CD4-positive, alpha-beta T cell treated with Interleukin-1 beta for 1 hour (primary cell): ENCODE measurements around the gene SLC66A2.
A peak's percentile ranks its signal among the peaks of the same experiment; 100 is the strongest.

Source experiments
- DNase-seq, 2 donors: peaks; one replicate each; pipeline ENCODE4 v3.0.0-alpha.2; 2020 to 2022

Gene SLC66A2

GRCh38 chr18:79864006-79864725 lies 87.3 kb downstream of the SLC66A2 start:
- DNase-seq: no peak

DNA sequence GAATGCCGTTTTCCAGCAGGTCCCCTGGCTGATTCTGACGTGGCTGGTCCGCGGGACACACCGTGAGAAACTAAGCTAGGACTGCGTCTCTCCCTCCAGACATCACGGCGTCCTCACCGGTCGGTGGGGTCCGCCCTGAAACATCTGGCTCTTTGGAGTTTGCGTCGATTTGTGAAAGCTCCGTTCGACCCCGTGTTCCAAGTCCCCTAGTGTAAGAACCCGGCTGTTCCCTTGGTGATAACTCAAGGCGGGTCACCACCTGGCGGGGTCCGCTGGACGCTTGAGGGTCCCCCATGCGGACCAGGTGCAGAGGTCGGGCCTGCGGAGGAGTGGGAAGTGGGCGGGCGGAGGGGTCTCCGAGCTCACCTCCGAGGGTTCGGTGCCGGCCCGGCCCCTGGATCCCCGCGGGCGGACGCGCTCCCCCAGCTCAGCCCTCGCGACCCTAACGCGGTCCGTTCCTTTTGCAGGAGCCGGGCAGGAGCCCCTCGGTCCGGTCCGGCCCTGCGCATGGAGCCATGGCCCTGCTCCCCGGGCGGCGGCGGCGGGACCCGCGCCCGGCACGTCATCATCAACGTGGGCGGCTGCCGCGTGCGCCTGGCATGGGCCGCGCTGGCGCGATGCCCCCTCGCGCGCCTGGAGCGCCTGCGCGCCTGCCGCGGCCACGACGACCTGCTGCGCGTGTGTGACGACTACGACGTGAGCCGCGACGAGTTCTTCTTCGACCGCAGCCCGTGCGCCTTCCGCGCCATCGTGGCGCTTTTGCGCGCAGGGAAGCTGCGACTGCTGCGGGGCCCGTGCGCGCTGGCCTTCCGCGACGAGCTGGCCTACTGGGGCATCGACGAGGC lies 88.1 kb downstream of the SLC66A2 start:
- no peak for DNase-seq

DNA sequence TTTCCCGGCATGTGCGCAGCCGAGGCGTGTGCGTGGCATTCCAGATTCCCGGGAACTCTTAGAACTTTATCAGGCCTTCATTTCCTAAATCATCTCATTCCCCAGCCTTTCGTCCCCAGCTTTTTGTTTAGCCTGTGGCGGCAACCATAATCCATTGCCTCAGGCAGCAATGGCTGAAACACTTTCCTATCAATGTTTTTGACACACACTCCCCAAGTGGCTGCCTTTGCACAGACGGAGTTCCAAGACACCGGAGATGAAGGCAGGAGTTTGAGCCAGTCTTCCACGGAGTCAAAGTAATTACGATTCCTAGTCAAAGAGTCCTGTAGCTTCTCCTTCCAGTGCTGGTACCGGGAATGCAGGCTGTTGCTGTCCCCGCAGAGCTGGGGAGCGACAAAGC lies 88.9 kb downstream of the SLC66A2 start:
- no peak for DNase-seq

GRCh38 chr18:79861687-79862086 lies 89.8 kb downstream of the SLC66A2 start:
- DNase-seq: no peak

GRCh38 chr18:79859314-79859713 lies 92.1 kb downstream of the SLC66A2 start:
- DNase-seq: no peak

- DNase-seq: no peak
Measured at GRCh38 chr18:79857082-79857671, 94.3 kb downstream of the SLC66A2 start.

- DNase-seq: peak in 1 of 2 donors; percentile 12
Measured at GRCh38 chr18:79856119-79857007, 95.1 kb downstream of the SLC66A2 start.

- DNase-seq: no peak
Measured at GRCh38 chr18:79855147-79855933, 96.1 kb downstream of the SLC66A2 start.

DNA sequence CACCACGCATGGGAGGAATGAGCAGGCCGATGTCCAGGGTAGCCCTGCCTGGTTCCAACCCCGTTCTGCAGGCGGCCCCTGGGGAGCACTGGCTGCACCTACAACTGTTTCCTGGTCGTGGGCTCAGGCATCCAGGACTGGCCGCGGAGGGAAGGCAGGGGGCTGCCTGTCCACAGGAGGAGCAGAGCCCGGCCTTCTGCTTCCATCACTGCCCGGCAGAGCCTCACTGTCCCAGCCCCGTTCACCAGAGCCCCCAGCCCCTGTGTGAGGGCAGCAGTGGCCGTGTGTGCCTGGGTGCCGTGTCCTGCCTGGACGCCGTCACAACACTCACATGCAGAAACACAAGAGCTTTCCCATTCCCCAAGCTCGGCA lies 97.5 kb downstream of the SLC66A2 start:
- DNase-seq: no peak

GRCh38 chr18:79853303-79853992 lies 98.0 kb downstream of the SLC66A2 start:
- DNase-seq: no peak

DNA sequence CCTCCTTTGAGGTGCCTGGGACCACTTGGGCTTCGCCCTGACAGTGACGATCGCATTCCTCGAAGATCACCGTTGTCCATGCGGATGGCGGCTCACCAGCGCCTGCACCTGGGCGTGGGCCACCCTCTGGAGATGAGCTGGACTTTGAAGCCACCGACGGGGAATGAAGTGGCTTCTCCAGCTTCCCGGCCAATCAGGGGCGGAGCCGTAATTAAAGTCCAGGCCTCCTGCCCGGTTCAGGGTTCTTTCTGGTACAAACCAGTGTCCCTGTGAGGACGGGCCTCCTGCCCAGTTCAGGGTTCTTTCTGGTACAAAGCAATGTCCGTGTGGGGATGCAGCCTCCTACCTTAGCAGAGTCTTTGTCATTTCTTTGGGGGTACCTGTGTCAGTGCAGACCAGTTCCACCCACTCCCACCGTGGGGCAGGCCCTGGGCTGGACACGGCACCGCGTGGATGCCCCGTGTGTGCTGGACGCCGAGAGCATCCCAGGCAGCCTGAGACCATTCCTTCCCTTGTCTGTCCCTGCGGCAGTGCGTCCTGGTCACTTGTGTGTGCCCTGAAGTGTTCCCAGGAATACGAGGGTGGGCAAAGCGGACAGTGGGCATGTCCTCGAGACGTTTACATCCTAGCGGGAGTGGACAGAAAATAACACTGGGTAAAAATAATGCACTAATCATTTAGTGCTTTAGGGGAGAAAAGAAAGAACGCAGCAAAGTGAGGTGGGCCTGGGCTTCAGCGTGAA lies 98.7 kb downstream of the SLC66A2 start:
- DNase-seq: no peak
